Myocyte (in vitro differentiated cells): ENCODE results near the gene PCBP3. TPM values are rescaled to one million over a fixed set of nuclear protein-coding genes. Genes with fewer than 3 reads are reported as not detected.
"Not testable (repeated sequence)": the region's sequence is repeated elsewhere in the genome, so short reads cannot be mapped to it uniquely, and the experiment has no call there.

Source experiments
- DNase-seq: peaks from one replicate; pipeline ENCODE4 v3.0.0-alpha.2; 2012; ENCODE audit warnings: low read depth
- total RNA-seq: library from RNA; depleted of rRNA; stranded (reverse); fragments of >200 nt; gene quantifications from 2 replicates; pipeline ENCODE4 v1.2.3, GENCODE V29; 2014

Gene PCBP3
- total RNA-seq, 1 donor from 2014 or later, result 1.5 TPM

DNA sequence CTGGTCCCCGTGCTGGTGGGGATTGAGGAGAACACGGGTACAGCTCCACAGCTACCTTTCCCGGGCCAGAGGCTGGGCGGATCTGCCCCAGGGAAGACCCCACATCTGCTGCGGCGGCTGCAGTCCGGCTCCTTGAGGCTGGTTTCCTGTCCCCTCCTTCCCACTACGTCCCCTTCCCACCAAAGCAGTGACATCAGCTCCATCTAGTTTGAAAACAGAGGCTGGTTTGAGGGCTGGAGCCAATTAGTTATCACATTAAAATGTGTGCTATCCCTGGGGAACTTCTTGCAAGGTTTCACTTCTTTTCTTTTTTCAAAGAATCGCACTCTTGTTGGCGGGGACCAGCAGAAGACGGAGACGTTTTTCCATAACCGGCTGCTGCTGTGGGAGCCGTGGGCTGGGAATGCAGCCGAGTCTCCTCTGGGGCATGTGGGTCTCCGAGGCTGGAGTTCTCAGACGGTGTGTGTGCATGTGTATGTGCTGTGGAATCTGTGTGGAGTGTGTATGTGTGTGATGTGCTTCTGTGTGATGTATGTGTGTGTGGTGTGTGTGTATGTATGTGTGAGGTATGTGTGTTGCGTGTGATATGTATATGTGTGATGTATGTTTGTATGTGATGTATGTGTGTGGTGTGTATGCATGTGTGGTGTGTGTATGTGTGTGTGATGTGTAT lies 8.9 kb upstream of the PCBP3 start:
- no peak for DNase-seq

DNA sequence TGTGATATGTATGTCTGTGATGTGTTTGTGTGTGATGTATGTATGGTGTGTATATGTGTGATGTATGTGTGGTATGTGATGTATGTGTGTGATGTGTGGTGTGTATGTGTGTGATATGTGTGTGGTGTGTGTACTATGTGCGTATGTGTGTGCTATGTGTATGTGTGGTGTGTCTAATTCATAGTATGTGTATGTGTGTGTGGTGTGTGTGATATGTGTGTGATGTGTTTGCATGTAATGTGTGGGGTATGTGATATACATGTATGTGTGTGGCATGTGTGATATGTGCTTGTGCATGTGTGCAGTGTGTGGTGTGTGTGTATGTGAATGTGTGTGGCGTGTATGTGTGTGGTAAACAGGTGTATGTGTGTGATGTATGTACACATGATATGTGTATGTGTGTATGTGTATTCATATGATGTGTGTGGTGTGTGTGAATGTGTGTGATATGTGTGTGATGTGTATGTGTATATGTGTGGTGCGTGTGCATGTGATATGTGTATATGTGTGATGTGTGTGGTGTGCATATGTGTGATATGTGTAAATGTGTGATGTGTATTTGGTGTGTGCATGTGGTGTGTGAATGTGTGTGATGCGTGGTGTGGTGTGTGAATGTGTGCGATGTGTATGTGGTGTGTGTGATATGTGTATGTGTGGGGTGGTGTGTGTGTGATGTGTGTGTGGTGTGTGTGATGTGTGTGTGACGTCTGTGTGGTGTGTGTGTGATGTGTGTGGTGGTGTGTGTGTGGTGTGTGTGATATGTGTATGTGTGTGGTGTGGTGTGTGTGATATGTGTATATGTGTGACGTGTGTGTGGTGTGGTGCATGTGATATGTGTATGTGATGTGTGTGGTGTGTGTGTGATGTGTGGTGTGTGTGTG lies 8.0 kb upstream of the PCBP3 start:
- no peak for DNase-seq

GRCh38 chr21:45636459-45636858 lies 7.1 kb upstream of the PCBP3 start:
- no peak for DNase-seq

DNA sequence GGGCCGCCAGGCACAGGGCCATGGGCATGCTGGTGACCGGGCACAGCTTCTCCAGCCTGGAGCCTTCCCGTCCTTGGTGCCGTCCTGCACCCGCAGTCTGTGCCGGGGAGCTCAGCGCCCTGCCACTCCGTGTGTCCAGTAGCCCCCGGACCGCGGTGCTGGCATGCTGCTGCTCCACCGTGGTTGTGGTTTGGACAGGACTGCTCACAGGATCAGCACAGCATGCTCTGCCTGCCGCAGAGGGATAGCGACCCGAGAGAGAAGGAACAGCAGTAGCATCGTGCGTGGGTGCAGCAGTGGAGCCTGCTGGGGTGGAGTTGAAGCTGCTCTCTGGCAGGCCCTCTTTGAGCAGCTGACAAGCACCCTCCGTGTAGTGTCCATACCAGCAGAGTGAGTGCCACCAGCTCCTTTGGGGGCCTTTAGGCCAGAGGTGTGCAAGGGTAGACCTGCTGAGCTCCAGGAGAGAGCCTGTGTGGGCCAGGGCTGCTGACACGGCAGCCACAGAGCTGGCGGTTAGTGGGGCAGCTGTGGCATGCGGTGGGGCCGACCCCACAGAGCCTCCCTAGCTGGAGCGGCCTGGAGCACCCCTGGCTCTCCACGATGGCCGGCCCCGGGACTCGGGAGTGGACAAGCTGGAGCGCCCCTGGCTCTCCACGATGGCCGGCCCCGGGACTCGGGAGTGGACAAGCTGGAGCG lies 6.4 kb upstream of the PCBP3 start:
- DNase-seq, result no peak

DNA sequence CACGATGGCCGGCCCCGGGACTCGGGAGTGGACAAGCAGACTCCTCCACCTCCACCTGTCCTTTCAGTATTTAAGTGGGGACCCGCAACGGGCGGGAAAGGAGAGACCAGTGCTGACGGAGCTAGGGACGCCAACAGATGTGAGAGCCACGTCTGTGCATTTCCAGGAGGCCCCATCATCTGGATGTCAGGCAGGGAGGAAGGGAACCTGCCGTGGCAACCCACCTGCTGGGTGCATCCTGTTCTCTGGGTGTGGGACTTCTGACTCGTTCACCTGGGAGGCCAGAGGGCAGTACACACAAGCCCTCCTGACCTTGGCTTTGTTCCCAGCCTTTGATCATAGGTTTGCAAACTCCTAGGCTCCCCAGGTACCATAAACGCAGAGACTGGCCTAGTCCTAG lies 5.6 kb upstream of the PCBP3 start:
- no peak for DNase-seq

DNA sequence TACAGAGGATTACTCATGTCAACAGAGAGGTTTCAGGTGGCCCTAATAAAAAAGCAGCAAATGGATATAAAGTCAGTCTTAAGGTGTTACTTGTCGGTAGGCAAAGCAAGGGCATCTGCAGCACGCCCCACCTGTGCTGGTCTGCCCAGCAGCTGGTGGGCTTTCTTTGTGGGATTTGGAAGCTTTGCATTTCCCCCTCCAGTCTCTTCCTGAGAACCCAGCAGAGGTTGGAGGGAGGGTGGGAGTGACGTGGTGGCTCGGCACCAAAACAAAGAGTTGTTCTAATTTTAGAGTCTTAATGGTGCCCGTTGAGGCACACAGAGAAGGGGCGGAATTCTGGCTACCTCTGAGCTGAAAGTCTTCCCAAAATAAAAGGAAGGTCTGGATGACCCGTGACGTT lies 4.8 kb upstream of the PCBP3 start:
- no peak for DNase-seq

DNA sequence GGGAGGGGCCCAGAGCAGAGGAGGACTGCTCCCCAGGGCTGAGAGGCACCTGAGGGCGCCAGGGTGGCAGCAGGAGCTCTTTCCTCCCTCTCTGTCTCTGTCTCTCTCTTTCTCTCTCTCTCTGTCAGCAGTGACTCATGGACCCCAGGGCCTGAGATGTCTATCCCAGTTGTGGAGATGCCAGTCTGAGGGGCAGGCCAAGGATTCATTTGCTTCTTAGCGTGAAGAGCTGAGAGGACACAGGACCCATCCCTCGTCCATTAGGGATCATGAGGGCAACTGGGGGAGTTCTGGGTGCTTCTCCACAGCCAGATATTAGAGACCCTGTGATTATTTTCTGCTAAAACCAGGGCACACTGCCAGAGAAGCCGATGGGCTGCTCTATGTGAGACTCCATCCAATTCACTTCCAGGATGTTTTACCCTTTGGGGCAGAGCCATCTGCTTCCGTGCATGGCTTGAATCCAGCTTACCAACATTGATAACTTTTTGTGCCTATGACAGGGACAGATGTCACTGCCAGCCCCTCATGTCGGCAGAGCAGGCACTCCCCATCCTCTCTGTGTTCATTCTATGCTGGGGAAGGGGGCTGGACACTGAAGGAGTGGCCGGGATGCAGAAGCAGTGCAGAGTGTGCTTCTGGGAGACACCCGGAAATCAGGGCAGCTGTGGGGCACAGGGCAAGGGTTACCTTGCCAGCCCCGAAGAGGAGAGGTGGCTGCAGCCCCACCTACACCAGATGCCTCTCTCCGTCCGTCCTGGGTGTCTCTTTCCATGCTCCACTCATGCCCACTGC lies 4.1 kb upstream of the PCBP3 start:
- no peak for DNase-seq

DNA sequence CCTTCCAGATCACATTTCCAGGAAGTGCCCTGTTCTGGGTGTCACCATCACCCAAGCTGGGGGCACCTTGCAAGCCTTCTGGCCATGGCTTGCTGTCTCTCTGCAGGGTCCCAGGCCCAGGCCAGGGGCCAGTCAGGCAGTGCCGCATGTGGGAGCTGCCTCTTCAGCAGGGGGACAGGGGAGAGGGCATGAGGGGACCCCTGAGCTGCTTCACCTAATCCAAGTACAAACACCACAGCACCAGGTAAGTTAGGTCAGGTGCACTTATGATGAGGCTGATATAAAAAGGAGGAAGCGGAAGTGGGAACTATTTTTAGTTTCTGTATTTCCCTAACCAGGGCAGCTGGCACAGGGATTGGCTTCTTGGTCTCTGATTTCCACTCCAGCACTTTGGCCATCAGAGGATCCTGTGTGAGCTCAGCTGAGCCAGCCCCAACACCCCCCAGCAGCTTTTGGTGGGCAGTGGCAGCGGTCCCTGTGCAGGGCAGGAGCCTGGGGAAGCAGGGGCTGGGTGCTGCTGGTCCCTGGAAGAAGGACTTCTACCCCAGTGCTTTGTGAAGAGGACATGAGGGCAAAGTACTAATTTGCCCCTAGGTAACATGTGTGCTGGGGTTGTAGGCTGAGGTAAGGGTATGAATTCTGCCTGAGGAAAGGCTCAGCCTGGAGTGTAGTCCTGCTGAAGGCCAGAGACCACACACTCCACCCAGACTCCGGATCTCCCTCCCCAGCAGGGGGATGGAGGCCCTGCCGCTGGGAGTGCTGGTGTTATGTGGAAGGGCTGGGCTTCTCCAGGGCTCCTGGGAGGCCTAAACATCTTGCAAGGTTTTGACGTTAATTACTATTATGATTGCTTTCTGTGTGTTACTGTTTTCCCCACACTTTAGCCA lies 3.3 kb upstream of the PCBP3 start:
- DNase-seq, result no peak

- no peak for DNase-seq
Observed at GRCh38 chr21:45640888-45641479, 2.5 kb upstream of the PCBP3 start.

GRCh38 chr21:45641480-45642035 lies 2.0 kb upstream of the PCBP3 start:
- no peak for DNase-seq

DNA sequence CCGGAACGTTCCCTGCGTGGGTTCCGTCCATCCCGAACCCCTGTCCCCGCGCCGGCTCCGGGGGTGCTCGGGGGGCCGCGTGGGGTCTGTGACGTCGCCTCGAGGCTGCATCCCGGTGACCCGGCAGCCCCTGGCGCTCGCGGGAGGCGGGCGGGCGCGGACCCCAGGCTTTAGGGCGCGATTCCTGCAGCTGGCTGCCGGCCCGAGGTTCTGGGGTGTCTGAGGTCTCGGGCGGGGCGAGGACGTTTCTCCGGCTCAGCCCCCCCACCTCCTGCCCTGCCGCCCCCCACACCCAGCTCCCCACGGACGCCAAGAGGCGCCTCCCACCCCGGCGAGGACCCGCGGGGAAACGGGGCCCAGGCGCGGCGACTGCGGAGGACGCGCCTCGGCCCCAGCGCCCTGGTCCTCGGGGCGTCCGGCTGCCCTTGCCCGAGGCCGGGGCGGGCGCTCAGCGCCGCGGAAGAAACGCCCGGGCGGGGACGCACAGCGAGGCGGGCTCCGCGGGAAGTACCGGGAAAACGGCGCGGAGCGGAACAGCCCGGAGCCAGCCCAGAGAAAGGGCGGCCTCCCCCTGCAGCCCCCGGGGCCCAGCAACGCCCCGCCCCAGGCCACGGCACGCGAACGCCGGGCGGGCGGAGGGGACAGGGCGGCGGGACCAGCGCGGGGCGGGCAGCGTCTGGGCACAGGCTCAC lies 1.3 kb upstream of the PCBP3 start:
- DNase-seq, result no peak

DNA sequence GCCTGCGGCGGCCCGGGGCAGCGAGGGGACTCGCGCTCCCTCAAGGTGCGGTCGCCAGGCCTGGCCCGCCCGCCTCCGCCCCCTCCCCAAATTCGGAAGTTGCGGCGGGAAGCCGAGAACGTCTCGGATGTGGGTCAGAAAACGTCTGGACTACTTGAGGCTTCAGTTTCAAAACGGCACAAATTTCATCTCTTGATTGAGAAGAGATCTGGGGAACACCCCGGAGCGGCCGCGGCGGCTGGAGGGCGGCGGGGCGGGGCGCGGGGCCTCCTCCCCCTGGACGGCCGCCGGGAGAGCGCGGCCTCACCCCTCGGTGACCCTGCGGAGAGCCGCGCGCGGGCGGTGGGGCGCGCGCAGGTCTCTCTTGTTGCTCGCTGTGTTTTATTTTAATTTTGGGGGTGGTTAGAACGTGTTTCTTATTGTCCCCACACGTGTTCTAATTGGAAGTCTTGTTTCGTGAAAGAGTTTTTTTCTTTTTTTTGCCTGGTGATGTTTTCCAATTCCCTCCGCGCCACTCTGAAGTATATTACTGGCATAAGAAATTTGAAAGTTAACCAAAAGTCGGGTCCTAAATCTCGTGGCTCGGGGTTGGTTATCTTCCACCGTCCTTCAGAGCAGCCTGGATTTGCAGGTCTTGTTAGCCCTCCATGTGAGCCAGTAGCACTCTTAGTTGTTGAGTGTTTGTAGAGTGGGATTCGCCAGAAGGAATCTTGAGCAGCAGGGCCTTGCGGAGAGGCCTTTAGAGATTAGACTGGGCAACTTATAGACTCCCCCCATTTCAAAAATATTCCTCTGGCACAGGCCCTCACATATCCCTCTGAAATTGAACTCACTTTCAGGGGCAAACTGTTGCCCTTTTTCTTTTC lies 749 bp downstream of the PCBP3 start:
- peak; percentile 4 for DNase-seq

- no peak for DNase-seq
Observed at GRCh38 chr21:45651921-45652320, 8.4 kb downstream of the PCBP3 start.

DNA sequence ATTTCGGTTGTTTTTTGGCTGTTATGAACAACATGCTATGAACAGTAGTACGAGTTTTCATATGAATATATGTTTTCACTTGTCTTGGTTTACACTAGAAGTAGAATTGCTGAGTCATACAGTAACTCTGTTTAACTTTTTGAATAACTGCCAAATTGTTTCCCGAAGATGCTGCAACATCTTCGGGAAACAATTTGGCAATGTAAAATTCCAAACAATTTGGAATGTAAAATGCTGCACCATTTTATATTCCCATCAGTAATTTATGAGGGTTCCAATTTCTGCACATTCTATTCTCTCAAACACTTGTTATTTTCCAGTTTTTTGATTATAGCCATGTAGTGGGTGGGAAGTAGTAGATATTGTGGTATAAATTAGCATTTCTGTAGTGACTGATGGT lies 11.6 kb downstream of the PCBP3 start:
- DNase-seq, result no peak

- DNase-seq, result not testable (repeated sequence)
Observed at GRCh38 chr21:45656114-45656513, 12.6 kb downstream of the PCBP3 start.

DNA sequence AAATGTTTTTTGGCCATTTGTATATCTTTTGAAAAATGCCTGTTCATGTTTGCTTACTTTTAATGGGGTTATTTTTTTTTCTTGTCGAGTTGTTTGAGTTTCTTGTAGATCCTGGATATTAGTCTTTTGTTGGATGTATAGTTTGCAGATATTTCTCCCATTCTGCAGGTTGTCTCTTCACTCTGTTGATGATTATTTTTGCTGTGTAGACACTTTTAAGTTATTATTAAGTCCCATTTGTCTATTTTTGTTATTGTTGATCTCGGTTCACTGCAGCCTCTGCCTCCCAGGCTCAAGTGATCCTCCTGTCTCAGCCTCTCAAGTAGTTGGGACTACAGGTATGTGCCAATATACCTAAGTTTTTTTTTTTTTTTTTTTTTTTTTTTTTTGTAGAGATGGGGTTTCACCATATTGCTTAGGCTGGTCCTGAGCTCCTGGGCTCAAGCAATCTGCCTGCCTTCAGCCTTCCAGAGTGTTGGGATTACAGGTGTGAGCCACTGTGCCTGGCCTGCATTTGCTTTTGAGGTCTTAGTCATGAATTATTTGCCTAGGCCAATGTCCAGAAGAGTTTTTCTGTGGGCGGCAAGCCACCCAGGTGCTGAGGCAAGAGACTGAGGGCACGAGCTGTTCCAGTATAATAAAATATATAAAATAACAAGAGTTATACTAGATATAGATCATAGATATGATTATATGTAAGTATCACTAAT lies 18.5 kb downstream of the PCBP3 start:
- not testable (repeated sequence) for DNase-seq

GRCh38 chr21:45662623-45663245 lies 19.2 kb downstream of the PCBP3 start:
- peak; percentile 5 for DNase-seq
